GM10847 (cell line): ENCODE measurements around the gene KASH5.

Experiments used
- POLR2A ChIP-seq: IDR thresholded peaks from 2 replicates; pipeline ENCODE4 v1.6.1; 2011; ENCODE audit not compliant: insufficient read length; ENCODE audit errors: extremely low read depth

Gene KASH5

GRCh38 chr19:49380391-49380790 lies 7.7 kb upstream of the KASH5 start:
- no peak for TF ChIP-seq POLR2A

DNA sequence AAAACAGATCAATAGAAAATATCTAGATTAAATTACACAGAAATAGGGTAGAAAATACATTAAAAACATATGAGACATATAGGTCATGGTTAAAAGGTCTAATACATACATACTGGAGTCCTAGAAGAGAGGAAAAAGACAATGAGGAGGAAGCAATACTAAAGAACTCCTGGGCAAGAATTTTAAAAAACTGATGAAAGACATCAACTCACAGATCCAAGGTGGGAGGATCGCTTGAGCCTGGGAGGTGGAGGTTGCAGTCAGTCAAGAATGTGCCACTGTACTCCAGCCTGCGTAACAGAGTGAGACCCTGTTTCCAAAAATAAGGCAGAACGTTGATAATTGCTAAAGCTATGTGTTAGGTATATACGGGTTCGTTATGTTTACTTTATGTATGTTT lies 5.4 kb upstream of the KASH5 start:
- no peak for TF ChIP-seq POLR2A

- TF ChIP-seq POLR2A, result no peak
Measured at GRCh38 chr19:49383599-49383998, 4.5 kb upstream of the KASH5 start.

DNA sequence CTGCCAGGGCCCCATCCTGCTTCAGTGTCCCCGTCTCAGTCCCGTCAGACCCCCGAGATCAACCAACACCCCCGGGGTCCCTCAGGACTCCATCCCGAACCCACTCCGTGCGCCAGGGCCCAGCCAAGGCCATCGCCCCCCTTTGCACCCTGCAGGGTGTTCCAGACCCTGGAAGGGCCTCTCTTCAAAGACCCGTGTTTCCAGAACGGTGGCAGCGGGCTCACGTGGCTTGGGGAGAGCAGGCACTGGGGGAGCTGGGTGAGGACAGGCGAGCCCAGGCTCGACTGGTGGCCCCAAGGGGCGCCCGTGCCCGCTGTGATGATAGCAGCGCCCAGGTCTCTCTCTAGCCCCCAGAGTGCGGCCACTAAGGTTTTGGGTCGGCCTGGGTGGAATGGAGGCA lies 1.4 kb downstream of the KASH5 start:
- no peak for TF ChIP-seq POLR2A

- TF ChIP-seq POLR2A, result no peak
Measured at GRCh38 chr19:49390131-49390928, 2.3 kb downstream of the KASH5 start.

DNA sequence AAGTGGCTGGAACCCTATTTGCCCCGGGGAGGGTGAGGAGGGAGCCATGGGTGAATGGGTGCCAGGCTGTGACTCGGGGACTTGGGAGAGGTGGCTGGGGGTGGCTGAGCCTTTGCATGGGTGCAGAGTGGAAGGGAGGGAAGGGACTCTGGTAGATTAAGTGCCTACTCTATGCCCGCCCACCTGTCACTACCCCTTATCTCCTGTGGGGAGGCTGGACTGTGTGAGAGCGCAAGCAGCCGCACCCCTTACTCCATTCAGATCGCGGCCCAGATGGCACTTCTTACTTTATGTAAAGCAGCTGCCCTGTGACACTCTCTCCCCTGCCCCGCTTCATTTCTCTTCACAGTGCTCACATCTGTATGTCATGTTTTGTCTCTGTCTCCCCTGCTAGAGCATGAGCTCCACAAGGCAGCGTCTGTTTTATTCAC lies 2.9 kb downstream of the KASH5 start:
- TF ChIP-seq POLR2A, result no peak

DNA sequence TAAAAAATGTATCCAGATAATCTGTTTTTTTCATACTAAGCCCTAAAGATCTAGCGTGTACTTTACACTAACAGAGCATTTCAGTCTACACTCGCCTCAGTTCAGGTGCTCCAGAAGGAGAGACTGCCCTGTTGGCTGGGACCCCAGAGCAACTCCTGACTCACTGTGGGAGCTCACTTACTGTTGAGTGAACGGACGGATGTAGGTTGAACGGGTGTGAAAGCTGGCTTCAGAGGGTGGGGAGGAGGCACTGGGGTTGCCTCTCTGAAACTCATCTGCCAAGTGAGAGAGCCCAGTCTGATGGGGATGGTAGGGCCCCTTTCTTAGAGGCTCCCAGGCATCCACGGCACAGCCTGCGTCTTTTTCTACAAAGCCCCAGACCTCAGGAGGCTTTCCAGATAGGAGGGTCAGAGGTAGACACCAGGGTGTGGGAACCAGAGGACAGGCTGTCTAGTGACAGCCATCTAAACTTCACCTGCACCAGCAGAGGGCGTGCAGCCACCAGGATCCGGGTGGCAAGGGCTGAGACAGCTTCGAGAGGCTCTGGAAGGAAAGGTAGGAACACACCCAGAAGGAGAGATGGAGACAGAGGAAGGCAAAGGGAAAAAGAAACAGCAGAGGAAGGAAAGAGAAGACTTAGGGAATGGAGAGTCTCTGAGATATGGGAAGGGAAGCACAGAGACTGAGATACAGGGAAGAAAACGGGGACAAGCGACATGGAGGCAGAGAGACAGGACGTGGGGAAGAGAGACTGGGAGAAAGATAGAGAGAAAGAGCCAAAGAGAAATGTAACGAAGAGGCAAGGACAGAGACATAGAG lies 3.7 kb downstream of the KASH5 start:
- TF ChIP-seq POLR2A, result no peak

DNA sequence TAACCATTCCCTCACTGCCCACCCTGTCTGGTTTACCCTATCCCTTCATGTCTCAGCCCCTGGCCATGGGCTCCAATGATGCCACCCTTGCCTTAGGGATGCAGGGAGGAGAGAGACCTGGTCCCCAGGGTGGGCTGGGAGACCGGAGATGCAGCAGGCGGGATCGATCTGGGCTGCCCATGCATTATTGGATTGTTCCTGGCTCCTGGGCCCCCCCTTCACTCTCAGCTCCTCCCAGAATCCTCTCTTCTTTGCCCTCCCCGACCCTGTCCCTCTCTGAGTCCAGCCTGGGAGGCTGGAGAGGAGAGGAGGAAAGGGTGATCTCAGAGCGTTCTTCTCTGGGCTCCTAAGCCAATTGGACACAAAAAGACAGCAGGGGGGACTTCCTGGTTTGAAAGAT lies 5.8 kb downstream of the KASH5 start:
- TF ChIP-seq POLR2A, result no peak

GRCh38 chr19:49395581-49396407 lies 7.7 kb downstream of the KASH5 start:
- no peak for TF ChIP-seq POLR2A

- no peak for TF ChIP-seq POLR2A
Measured at GRCh38 chr19:49396738-49397505, 8.9 kb downstream of the KASH5 start.

GRCh38 chr19:49398001-49398615 lies 10.1 kb downstream of the KASH5 start:
- TF ChIP-seq POLR2A, result no peak

- TF ChIP-seq POLR2A, result no peak
Measured at GRCh38 chr19:49398931-49399330, 10.9 kb downstream of the KASH5 start.

GRCh38 chr19:49400029-49400428 lies 12.0 kb downstream of the KASH5 start:
- TF ChIP-seq POLR2A, result no peak

DNA sequence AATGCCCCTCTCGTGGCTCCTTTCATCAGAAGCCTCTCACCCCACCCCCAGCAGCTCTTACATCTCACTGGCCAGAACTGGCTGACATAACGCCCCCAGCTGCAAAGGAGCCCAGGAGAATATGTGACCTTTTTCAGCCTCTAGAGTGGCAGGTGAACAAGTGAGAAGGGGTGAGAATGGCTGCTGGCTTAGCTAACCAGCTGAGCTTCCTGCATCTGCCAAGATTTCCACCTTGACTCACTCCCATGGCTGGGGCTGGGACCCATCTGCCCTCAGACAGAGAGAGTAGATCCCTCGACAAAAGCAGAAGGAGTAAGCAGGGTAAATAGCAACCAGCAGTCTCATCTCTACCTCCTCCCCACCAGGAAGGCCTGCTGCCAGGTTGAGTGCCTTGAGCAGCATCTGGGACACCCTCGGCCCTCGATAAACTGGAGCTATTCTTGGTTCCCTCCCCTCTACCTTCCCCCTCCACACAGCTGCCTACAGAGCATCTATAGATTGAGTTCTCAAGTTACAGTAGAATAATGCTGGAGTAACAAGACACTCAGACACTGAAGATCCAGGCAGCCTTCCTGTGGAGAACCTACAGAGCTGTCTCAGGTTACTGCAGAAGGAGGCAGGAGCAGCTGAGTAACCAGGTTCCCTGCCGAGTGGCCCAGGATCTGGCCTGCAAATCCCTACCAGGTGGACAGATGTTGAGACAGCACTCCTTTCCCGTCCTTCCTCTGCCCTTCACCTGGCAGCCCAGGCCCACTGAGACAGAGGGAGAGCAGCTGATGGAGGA lies 15.5 kb downstream of the KASH5 start:
- no peak for TF ChIP-seq POLR2A

GRCh38 chr19:49407079-49407478 lies 19.0 kb downstream of the KASH5 start:
- no peak for TF ChIP-seq POLR2A
